Naive thymus-derived CD4-positive, alpha-beta T cell (primary cell): ENCODE data around the gene RPS14. TPM values are rescaled to one million over a fixed set of nuclear protein-coding genes. Genes with fewer than 3 reads are reported as not detected.

Experiments used
- ATAC-seq: fragments of 150-1000 bp; cut with Tn5 transposase; 2 replicates; pipeline ENCODE4 v1.10.0; 2021; ENCODE audit warnings: mild to moderate bottlenecking, moderate library complexity
- CTCF ChIA-PET: fragments of 350-600 bp; sonication (Branson Sonifier 250); formaldehyde crosslinking; loops from one replicate; lab custom pipeline; 2021; ENCODE audit warnings: antibody characterized with exemption; lab: Charles Lee
- POLR2A ChIA-PET: fragments of 350-600 bp; sonication (Branson Sonifier 250); formaldehyde crosslinking; loops from one replicate; lab custom pipeline; 2021; ENCODE audit warnings: antibody characterized with exemption, inconsistent platforms; lab: Charles Lee
- DNase-seq, 9 donors: peaks; one replicate each; pipeline versions ENCODE4 v3.0.0 to v3.0.0-alpha.2; 2020 to 2022; ENCODE audit warnings: mixed read lengths in 1 of 9
- H3K27ac ChIP-seq: one replicate; pipeline ENCODE4 v1.7.0; 2013; ENCODE audit warnings: mild to moderate bottlenecking, low read depth, low read length, moderate library complexity
- H3K27me3 ChIP-seq, 2 donors: one replicate each; pipeline ENCODE4 v1.7.0; 2013; ENCODE audit warnings: low read length in 2 of 2, mild to moderate bottlenecking in 2 of 2, moderate library complexity in 2 of 2; ENCODE audit not compliant: control insufficient read depth in 2 of 2, insufficient read depth in 2 of 2
- H3K36me3 ChIP-seq, 3 experiments: 1 replicate in 2 of 3; 2 replicates in 1 of 3; pipeline ENCODE4 v1.7.0; 2013; ENCODE audit warnings: low read length in 3 of 3, mild to moderate bottlenecking in 3 of 3, moderate library complexity in 1 of 3; ENCODE audit not compliant: insufficient read depth in 3 of 3, control insufficient read depth in 2 of 3
- H3K4me1 ChIP-seq, 2 donors: one replicate each; pipeline ENCODE4 v1.7.0; 2013; ENCODE audit warnings: low read length in 2 of 2, mild to moderate bottlenecking in 2 of 2, moderate library complexity in 1 of 2; ENCODE audit not compliant: control insufficient read depth in 2 of 2, insufficient read depth in 2 of 2
- H3K4me3 ChIP-seq: 2 replicates; pipeline ENCODE4 v1.7.0; 2013; ENCODE audit warnings: mild to moderate bottlenecking, low read length
- H3K9me3 ChIP-seq, 3 experiments: 1 replicate in 2 of 3; 2 replicates in 1 of 3; pipeline ENCODE4 v1.7.0; 2013; ENCODE audit warnings: low read length in 3 of 3; ENCODE audit not compliant: control insufficient read depth in 2 of 3
- H3K27ac Mint-ChIP-seq, 9 donors: one replicate each; pipeline ENCODE4 v1.8.0; 2020 to 2022; ENCODE audit warnings: mixed read lengths in 9 of 9, mild to moderate bottlenecking in 8 of 9, moderate library complexity in 5 of 9, inconsistent platforms in 2 of 9
- H3K27me3 Mint-ChIP-seq, 5 donors: one replicate each; pipeline ENCODE4 v1.8.0; 2021 to 2022; ENCODE audit warnings: mixed read lengths in 5 of 5, mild to moderate bottlenecking in 1 of 5
- H3K36me3 Mint-ChIP-seq, 5 donors: one replicate each; pipeline ENCODE4 v1.8.0; 2020 to 2022; ENCODE audit warnings: mixed read lengths in 5 of 5, mild to moderate bottlenecking in 3 of 5, inconsistent platforms in 1 of 5
- H3K4me1 Mint-ChIP-seq, 7 donors: one replicate each; pipeline ENCODE4 v1.8.0; 2020 to 2022; ENCODE audit warnings: mixed read lengths in 7 of 7, mild to moderate bottlenecking in 3 of 7, inconsistent platforms in 1 of 7
- H3K4me3 Mint-ChIP-seq, 10 donors: one replicate each; pipeline ENCODE4 v1.8.0; 2020 to 2022; ENCODE audit warnings: mild to moderate bottlenecking in 10 of 10, mixed read lengths in 10 of 10, moderate library complexity in 6 of 10, inconsistent platforms in 2 of 10
- H3K9me3 Mint-ChIP-seq, 11 donors: one replicate each; pipeline ENCODE4 v1.8.0; 2020 to 2022; ENCODE audit warnings: mixed read lengths in 11 of 11, mild to moderate bottlenecking in 4 of 11, inconsistent platforms in 1 of 11, moderate library complexity in 1 of 11
- intact Hi-C, 2 donors: fragments of 100-400 bp; cut with micrococcal nuclease; formaldehyde crosslinking; loops; one replicate each; pipeline ENCODE4 v1.15.1; 2023
- polyA plus RNA-seq, 2 donors: library from polyadenylated mRNA; unstranded; fragments of 300-500 nt; fragmentation: Illumina TruSeq; gene quantifications; one replicate each; pipeline ENCODE4 v1.2.3, GENCODE V29; 2021
- total RNA-seq, 6 experiments: library from RNA in 5 of 6; stranded (reverse) in 5 of 6; gene quantifications; 1 replicate in 5 of 6; 2 replicates in 1 of 6; pipeline ENCODE4 v1.2.3 and lab custom pipeline; 2021 to 2026

The RPS14 gene
- total and polyA plus RNA-seq, 7 experiments from 2014 or later: 2,331 to 11,248 (median 6,766) TPM

GRCh38 chr5:150401076-150401375 is 48.5 kb downstream of the RPS14 start:
- Histone ChIP-seq H3K36me3 (peaks cover 0 to 96% (median 22%) of the 10 kb centered on the region in 3 experiments), H3K27me3 (no peaks in the 10 kb centered on the region), H3K9me3 (no peaks in the 10 kb centered on the region), H3K27ac (no peak overlapping the region), H3K4me1 (peaks cover 0 to 3% of the 10 kb centered on the region in 2 donors), H3K4me3 (no peak overlapping the region)
- intact Hi-C loops: no loop called here
- ATAC-seq (no peak), DNase-seq (no peak)
- H3K9me3 Mint-ChIP-seq: no peaks in the 10 kb centered on the region
- peaks cover 0 to 7% (median 5%) of the 10 kb centered on the region in 7 donors for H3K4me1 Mint-ChIP-seq
- POLR2A ChIA-PET: interaction anchor here (0.9 to 1.4 kb wide), 2 partner anchors 9 to 48 kb away, joined by 3 to 4 read pairs; no protein-coding TSS in a partner anchor
- peak overlapping the region in 1 of 10 donors; percentile 26 for H3K4me3 Mint-ChIP-seq
- H3K27ac Mint-ChIP-seq: peak overlapping the region in 8 of 9 donors; percentile 9 to 79 (median 34)
- peaks cover 6 to 42% (median 15%) of the 10 kb centered on the region in 5 donors for H3K36me3 Mint-ChIP-seq
- CTCF ChIA-PET: no interaction called here
- H3K27me3 Mint-ChIP-seq: no peaks in the 10 kb centered on the region

- Histone ChIP-seq H3K4me3 (no peak overlapping the region), H3K36me3 (peaks cover 0 to 97% (median 19%) of the 10 kb centered on the region in 3 experiments), H3K27ac (no peak overlapping the region), H3K9me3 (no peaks in the 10 kb centered on the region), H3K27me3 (no peaks in the 10 kb centered on the region), H3K4me1 (peaks cover 0 to 3% of the 10 kb centered on the region in 2 donors)
- H3K36me3 Mint-ChIP-seq: peaks cover 6 to 46% (median 19%) of the 10 kb centered on the region in 5 donors
- ATAC-seq (peak; percentile 1), DNase-seq (no peak)
- CTCF ChIA-PET: no interaction called here
- peak overlapping the region in 6 of 9 donors; percentile 56 to 84 (median 72) for H3K27ac Mint-ChIP-seq
- POLR2A ChIA-PET: interaction anchor here (0.9 to 1.4 kb wide), 2 partner anchors 10 to 49 kb away, joined by 3 to 4 read pairs; no protein-coding TSS in a partner anchor
- no peaks in the 10 kb centered on the region for H3K9me3 Mint-ChIP-seq
- peaks cover 0 to 6% (median 5%) of the 10 kb centered on the region in 7 donors for H3K4me1 Mint-ChIP-seq
- no peaks in the 10 kb centered on the region for H3K27me3 Mint-ChIP-seq
- H3K4me3 Mint-ChIP-seq: no peak overlapping the region
- intact Hi-C loops: no loop called here
These were observed 49.0 kb downstream of the RPS14 start for GRCh38 chr5:150400316-150401075.

- no peak overlapping the region for H3K27ac ChIP-seq
- H3K4me3 Mint-ChIP-seq: no peak overlapping the region
- peak; percentile 12 for ATAC-seq
These were observed 49.9 kb downstream of the RPS14 start for GRCh38 chr5:150399524-150400211.

GRCh38 chr5:150398722-150399523 is 50.6 kb downstream of the RPS14 start:
- Mint-ChIP-seq H3K27me3 (no peaks in the 10 kb centered on the region), H3K9me3 (no peaks in the 10 kb centered on the region), H3K27ac (peak overlapping the region in 4 of 9 donors; percentile 6 to 83 (median 20)), H3K4me1 (peaks cover 0 to 6% (median 5%) of the 10 kb centered on the region in 7 donors), H3K36me3 (peaks cover 6 to 46% (median 19%) of the 10 kb centered on the region in 5 donors), H3K4me3 (no peak overlapping the region)
- intact Hi-C loops: loop anchor here in 1 of 2 donors (1.0 kb wide), 1 partner anchor 37 kb away; no protein-coding TSS in a partner anchor
- peaks cover 5 to 96% (median 8%) of the 10 kb centered on the region in 3 experiments for H3K36me3 ChIP-seq
- H3K4me1 ChIP-seq: peaks cover 0 to 3% of the 10 kb centered on the region in 2 donors
- ATAC-seq: peak; percentile 36
- H3K4me3 ChIP-seq: no peak overlapping the region
- ChIA-PET CTCF (interaction anchor here (0.6 to 1.1 kb wide), 3 partner anchors 8 to 317 kb away, joined by 3 to 4 read pairs (median 3); no protein-coding TSS in a partner anchor), POLR2A (no interaction called here)
- H3K27me3 ChIP-seq: no peaks in the 10 kb centered on the region
- no peak for DNase-seq
- H3K9me3 ChIP-seq: no peaks in the 10 kb centered on the region
- H3K27ac ChIP-seq: no peak overlapping the region

More at GRCh38 chr5:150399524-150400211, 49.9 kb downstream of the RPS14 start:
- ChIA-PET POLR2A (no interaction called here), CTCF (interaction anchor here (0.6 to 1.1 kb wide), 2 partner anchors 9 to 316 kb away, joined by 3 to 4 read pairs; no protein-coding TSS in a partner anchor)
- no peaks in the 10 kb centered on the region for H3K9me3 ChIP-seq
- peaks cover 0 to 3% of the 10 kb centered on the region in 2 donors for H3K4me1 ChIP-seq
- Mint-ChIP-seq H3K9me3 (no peaks in the 10 kb centered on the region), H3K27ac (peak overlapping the region in 6 of 9 donors; percentile 6 to 82 (median 72)), H3K27me3 (no peaks in the 10 kb centered on the region), H3K4me1 (peaks cover 0 to 6% (median 5%) of the 10 kb centered on the region in 7 donors), H3K36me3 (peaks cover 6 to 46% (median 19%) of the 10 kb centered on the region in 5 donors)
- intact Hi-C loops: no loop called here
- peaks cover 0 to 97% (median 16%) of the 10 kb centered on the region in 3 experiments for H3K36me3 ChIP-seq
- DNase-seq: no peak
- H3K4me3 ChIP-seq: no peak overlapping the region
- H3K27me3 ChIP-seq: no peaks in the 10 kb centered on the region

GRCh38 chr5:150397782-150398721 is 51.5 kb downstream of the RPS14 start:
- Histone ChIP-seq H3K4me1 (peaks cover 0 to 3% of the 10 kb centered on the region in 2 donors), H3K4me3 (no peak overlapping the region), H3K36me3 (peaks cover 8 to 96% (median 12%) of the 10 kb centered on the region in 3 experiments), H3K27me3 (no peaks in the 10 kb centered on the region), H3K9me3 (no peaks in the 10 kb centered on the region), H3K27ac (no peak overlapping the region)
- ChIA-PET POLR2A (interaction anchor here (0.5 to 1.6 kb wide), 3 partner anchors 9 to 1367 kb away, joined by 3 to 5 read pairs (median 4); no protein-coding TSS in a partner anchor), CTCF (no interaction called here)
- Mint-ChIP-seq H3K9me3 (no peaks in the 10 kb centered on the region), H3K27ac (peak overlapping the region in 6 of 9 donors; percentile 22 to 73 (median 50)), H3K4me3 (no peak overlapping the region), H3K4me1 (peaks cover 0 to 6% (median 5%) of the 10 kb centered on the region in 7 donors), H3K36me3 (peaks cover 6 to 47% (median 19%) of the 10 kb centered on the region in 5 donors), H3K27me3 (no peaks in the 10 kb centered on the region)
- intact Hi-C loops: loop anchor here (1.0 kb wide), 1 partner anchor 38 kb away; no protein-coding TSS in a partner anchor
- ATAC-seq (no peak), DNase-seq (no peak)
